ENCODE results near the gene TMED3.

The TMED3 gene

DNA sequence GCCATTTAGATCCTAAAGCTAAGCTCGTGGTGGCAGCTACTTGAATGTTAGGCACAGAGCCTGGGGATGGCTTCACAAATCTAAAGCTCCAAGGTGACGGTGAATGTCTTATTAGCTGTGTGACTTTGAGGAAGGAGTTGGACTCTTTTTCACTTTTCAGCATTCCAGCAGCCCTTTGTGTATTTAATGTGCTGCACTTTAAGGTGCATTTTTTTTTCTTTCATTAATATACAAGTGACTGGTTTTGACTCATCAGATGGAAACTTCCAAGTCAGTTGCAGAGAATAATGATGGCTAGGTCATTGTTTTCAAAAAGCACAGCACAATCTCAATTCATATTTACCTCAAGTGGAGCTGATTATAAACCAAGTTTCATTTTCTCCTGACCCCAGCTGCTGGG, 55.8 kb downstream of the TMED3 start:
- ChIA-PET CTCF (interaction anchor here (0.5 to 3.1 kb wide), 2 partner anchors 15 to 1051 kb away, joined by 4 to 16 read pairs; no protein-coding TSS in a partner anchor), POLR2A (ENCODE audit: low non-redundant PET) (no interaction called here)
- DNase-seq (ENCODE audit: low spot score), result no peak
- TF ChIP-seq CTCF (conservative IDR thresholded peaks at IDR 0.05; ENCODE audit: low read depth), result no peak
- H3K27ac ChIP-seq, result no peak overlapping the region

GRCh38 chr15:79370716-79371115, 59.8 kb downstream of the TMED3 start:
- POLR2A ChIA-PET (ENCODE audit: low non-redundant PET), result no interaction called here
- no peak for TF ChIP-seq CTCF (conservative IDR thresholded peaks at IDR 0.05; ENCODE audit: low read depth)

DNA sequence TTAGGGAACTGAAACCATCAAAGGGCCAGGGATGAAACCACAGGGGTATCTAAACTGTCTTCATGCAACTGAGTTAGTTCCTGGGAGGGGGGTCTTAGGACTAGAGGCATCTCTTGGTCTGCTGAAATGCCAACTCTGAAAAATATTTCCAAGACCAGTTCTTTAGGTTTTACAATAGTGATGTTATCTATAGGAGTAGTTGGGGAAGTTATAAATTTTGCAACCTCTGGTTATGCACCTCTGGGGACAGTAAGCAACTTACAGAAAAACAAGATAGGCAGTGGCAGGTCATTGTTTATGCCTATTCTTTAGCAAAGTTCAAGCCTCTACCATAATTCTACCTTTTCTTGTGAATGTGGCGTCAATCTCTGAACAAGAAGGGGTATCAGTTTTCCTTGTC, 60.7 kb downstream of the TMED3 start:
- ChIA-PET POLR2A (ENCODE audit: low non-redundant PET) (no interaction called here), CTCF (no interaction called here)
- DNase-seq (ENCODE audit: low spot score), result no peak
- no peak for TF ChIP-seq CTCF (conservative IDR thresholded peaks at IDR 0.05; ENCODE audit: low read depth)
- no peak overlapping the region for H3K27ac ChIP-seq

More at GRCh38 chr15:79370716-79371115, 59.8 kb downstream of the TMED3 start:
- H3K27ac ChIP-seq, result no peak overlapping the region
- CTCF ChIA-PET, result interaction anchor here (0.6 to 1.8 kb wide), 3 partner anchors 9 to 74 kb away, joined by 3 to 4 read pairs (median 3); no protein-coding TSS in a partner anchor
- no peak for DNase-seq (ENCODE audit: low spot score)

DNA sequence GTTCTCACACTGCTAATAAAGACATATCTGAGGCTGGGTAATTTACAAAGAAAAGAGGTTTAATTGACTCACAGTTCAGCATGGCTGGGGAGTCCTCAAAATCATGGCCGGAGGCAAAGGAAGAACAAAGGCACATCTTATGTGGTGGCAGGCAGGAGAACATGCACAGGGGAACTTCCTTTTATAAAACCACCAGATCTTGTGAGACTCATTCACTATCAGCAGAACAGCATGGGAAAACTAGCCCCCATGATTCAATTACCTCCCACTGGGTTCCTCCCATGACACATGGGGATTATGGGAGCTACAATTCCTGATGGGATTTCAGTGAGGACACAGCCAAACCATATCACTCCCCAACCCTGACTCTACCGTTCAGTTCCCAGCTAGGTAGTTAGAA, 61.5 kb downstream of the TMED3 start:
- no peak for DNase-seq (ENCODE audit: low spot score)
- H3K27ac ChIP-seq, result no peak overlapping the region
- POLR2A ChIA-PET (ENCODE audit: low non-redundant PET), result no interaction called here
- CTCF ChIA-PET, result no interaction called here
- TF ChIP-seq CTCF (conservative IDR thresholded peaks at IDR 0.05; ENCODE audit: low read depth), result no peak
